ENCODE data around the gene SUPT20H.
"Not testable (repeated sequence)": the region's sequence is repeated elsewhere in the genome, so short reads cannot be mapped to it uniquely, and the experiment has no call there.

Gene SUPT20H

DNA sequence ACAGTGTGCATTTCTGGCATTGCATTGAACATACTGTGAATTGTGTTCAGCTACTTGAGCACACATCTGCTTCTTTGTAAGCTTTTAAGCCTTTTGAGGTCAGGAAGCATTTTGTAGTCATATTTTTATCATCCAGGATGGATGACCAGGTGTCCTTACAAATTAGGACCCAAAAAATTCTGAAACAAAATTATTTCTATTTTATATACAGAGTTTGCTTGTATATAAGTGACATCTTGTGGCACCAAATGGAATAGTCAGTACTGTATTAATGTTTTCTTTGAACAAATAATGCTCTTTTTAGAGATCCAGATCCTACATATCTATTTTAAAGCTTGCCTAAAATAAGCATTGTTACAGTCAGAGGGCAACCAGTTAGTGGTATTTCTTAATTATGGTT, 9.5 kb upstream of the SUPT20H start:
- DNase-seq = no peak

DNA sequence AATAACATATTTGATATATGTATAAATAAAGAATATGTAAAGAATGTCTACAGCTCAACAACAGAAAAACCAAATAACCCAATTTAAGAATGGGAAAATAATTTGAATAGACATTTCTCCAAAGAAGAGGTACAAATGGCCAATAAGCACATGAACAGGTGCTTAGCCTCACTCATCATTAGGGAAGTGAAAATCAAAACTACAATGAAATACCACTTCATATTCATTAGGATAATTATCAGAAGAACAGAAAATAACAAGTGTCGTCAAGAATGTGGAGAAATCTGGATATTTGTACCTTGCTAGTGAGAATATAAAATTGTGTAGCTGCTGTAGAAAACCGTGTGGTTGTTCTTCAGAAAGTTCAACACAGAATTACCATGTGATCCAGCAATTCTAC, 8.4 kb upstream of the SUPT20H start:
- no peak for DNase-seq

DNA sequence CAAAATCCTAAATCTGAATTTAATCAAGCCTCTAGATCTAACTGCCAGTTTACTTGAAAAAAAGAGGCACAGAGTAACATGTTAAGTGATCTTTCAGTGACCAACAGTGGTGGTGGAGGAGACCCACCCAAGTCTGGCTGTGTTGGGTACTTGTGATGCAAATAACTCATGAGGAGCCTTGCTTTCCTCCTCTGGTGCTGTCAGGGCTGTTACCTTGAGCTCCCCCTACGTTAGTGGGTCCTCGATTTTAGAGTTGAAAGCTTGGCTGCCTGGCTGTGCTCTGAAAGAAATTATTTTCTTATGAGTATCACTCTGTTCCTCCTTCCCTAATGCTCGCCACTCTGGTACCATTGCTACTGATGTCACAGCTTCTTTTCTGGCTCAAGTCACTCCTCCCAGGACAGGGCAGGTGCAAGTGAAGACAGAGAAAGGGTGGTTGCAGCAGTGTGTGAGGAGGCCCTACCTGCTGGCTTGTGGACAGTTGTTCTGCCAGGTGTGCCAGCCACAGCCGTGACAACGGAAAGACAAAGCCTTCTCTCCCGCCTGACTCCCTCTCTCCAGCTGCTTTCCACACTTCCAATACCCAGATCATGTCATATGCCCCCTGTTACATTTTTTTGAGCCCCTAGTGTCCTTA, 6.5 kb upstream of the SUPT20H start:
- no peak for DNase-seq

DNA sequence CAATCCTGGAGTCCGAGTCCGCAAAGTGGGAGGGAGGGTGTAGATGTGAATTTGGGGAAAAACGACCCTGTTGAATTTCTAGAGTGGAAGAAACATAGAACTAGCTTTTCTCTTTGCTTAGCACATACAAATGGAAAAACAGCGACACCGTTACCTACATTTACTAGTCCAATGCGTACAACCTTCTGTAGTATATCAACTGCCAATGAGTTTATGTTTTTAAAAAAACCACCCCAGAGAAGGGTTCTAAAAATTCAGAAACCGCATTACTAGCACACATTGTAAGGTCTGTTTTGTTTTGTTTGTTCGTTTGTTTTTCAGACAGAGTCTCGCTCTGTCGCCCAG, 332 bp upstream of the SUPT20H start:
- DNase-seq = no peak

DNA sequence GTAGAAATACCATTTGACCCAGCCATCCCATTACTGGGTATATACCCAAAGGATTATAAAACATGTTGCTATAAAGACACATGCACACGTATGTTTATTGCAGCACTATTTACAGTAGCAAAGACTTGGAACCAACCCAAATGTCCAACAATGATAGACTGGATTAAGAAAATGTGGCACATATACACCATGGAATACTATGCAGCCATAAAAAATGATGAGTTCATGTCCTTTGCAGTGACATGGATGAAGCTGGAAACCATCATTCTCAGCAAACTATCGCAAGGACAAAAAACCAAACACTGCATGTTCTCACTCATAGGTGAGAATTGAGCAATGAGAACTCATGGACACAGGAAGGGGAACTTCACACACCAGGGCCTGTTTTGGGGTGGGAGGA, 3.3 kb downstream of the SUPT20H start:
- DNase-seq = not testable (repeated sequence)

DNA sequence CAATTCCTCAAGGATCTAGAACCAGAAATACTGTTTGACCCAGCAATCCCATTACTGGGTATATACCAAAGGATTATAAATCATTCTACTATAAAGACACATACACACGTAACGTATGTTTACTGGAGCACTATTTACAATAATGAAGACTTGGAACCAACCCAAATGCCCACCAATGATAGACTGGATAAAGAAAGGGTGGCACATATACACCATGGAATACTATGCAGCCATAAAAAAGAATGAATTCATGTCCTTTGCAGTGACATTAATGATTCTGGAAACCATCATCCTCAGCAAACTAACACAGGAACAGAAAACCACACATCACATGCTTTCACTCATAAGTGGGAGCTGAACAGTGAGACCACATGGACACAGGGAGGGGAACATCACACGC, 6.4 kb downstream of the SUPT20H start:
- DNase-seq = not testable (repeated sequence)

DNA sequence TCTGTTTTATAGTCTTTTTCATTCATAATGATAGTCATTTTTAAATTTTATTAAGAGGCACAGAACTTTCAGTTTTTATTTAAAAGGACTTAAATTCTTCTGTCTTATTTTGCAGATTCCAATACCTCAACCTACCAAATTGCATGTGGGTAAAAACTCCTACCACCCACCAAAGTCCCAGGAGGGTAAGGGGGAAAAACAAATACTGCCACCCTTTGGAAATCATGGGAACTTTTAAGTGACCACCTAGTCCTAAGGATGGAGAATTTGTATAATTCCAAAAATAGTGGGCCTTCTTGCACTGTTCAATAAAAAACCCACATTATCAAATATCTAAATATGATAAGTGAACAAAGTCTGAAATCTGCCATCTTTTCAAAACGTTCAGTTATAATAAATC, 9.7 kb downstream of the SUPT20H start:
- DNase-seq = no peak

DNA sequence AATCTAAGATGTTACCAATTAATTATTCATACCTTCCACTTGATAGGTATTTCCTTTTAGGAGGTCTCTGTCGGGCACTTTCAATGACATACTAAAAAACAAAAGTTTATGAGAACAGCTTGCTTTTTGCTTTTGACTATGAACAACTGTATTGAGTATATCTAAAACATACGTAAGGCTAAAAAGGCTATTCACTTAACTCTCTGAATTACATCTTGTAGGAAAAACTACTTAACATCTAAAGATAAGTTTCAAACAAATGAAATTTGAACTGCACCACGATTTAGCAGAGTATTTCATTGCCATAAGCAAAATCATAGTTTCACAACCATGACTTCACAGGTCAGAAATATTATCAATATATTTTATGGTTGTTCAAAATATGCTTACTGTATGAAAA, 11.6 kb downstream of the SUPT20H start:
- DNase-seq = no peak

DNA sequence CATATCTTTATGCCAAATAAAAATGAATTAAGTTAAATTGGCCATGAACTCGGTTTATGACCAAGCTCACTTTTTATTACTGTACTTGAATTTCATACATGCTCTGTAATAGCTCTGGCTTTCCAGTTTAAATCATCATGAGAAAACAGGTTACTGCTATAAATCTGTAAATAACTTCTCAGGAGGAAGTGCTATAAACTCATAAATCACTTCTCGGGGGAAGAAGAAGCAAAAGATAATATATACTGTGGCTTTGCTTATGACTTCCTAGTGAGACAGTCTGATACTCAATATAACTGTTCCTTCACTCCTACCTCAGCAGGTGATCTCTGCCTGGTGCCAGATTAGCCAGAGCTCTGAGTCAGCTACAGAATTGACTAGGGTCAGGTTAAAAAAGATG, 12.5 kb downstream of the SUPT20H start:
- DNase-seq = no peak

DNA sequence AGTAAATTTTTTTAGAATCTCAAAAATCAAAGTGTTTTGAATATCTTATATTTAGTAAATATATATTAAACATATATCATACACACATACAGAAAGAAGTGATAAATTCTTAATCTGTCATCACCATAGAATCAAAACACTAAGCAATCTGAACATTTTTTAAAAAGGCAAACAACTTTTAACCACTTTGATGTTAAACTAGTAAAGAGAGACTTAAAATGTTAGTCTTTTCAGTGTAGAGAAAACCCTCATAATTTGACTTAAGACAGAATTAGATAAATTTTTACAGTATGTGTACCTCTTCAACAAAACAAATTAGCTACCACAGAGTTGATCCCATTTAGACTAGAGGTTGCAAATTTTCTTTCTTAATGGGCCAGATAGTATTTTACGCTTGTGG, 13.4 kb downstream of the SUPT20H start:
- no peak for DNase-seq

DNA sequence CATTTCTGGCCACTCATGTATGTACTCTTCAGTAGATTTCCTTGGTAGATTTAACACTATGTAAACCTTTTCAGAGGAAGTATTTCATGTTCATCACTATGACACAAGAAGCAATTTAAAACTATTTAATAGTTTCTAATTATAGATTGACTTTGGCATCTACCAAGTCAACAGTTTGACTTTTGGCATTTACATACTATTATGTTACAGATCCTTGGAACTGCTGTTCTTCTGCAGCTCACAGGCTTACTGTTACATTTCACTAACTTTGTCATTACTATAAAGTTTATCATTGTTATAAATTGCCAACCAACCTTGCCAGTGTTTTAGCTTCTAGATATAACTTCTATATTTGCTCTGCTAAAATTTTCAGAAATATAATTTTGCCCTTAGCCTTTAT, 18.7 kb downstream of the SUPT20H start:
- DNase-seq = no peak

DNA sequence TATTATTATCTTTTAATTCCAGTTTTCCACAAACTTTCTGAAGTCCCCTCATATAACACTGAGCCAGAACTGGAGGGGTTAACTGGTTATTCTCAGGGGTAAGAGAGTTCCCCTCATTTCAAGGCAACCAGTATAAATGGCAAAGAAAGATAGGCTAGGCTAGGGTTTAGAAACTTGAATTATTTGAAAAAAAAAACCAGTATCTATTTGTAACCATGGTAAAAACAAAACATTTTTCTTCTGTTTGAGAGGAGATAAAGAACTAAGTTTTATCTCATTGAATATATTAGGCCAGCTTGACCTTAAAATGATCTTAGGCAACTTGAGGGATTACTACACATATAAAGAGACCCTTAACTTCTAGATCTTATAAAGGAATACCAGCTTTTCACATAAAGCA, 19.6 kb downstream of the SUPT20H start:
- no peak for DNase-seq

DNA sequence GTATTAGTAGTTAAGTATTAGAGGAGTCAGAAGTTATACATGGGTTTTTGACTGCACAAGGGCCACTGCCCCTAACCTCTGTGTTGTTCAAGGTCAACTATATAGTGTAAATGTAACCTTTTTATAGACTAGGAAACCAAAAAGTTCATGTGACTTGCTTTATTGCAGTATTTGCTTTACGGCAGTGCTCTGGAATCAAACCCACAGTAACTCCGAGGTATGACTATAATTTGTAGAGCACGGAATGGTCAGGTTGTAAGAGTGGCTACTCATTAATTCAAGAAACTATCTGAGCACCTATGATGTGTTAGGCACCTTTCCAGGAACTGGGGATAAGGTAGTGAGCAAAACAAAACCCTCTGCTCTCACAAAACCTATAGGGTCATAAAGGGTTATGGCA, 22.2 kb downstream of the SUPT20H start:
- no peak for DNase-seq

DNA sequence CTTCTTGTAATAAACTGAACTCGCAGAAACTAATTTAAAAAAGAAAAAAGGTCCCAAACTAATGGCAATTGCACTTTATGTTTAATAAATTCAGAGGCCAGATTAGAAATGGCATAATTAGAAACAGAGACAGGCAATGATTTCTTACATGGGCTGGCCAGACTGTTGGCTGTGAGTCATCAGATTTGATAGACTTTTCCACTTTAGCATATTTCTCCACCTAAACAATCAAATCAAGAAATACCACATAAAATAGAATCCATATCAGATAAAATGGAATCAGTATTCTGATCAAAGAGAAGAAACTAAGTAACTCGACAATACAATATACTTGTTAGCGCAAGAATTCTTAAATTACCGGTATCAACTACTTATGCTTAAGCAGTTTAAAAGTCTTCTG, 29.9 kb downstream of the SUPT20H start:
- DNase-seq = no peak

DNA sequence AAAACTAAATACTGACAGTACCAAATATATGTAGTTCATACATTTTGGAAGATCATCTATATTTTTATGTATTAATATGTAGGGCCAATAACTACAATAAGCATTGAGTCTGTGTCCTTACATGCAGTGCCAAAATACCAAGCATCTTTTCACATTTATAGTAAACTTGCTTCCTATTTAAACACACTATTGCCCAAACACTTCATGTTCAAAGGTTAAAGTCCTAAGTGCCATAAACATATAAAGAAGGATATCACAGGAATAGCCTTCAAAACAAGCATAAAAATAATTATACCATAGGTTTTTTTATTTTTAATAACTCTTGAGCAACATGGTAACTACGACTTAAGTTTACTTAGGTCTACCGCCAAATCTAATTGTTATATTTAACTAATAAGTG, 31.8 kb downstream of the SUPT20H start:
- DNase-seq = no peak

DNA sequence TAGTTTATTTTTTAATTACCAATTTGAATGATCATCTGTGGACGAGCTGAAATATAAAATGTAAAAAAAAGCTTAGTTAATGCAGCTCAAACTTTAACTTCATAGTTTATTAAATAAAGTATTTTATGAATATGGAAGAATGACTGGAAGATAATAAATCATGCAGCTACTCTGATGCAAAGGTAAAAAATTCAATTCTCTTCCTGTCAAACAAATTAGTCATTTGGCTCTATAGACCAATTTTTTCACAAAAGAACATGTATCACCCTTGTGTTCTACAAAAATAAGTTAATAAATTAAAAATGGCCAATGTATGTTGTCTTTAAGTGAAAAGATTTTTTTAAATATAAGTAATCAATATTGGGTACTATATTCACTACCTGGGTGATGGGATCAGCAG, 32.7 kb downstream of the SUPT20H start:
- no peak for DNase-seq

DNA sequence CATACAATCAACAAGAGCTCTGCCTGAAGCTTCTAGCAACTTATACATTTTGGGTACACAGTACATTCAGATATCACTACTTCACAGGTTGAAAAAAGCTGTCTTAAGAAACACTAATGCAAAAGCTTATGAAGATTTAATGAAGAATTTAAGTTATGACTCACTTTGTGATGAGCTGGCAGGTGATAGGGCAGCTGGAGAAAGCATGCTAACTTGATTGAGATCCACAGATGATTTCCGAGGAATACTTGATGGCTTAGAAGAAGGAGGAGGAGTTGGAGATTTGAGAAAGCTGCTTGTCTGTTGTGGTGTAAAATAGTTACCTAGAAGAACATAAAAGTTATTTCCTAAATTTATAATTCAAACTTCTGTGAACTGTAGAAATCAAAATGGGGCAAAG, 35.6 kb downstream of the SUPT20H start:
- no peak for DNase-seq

DNA sequence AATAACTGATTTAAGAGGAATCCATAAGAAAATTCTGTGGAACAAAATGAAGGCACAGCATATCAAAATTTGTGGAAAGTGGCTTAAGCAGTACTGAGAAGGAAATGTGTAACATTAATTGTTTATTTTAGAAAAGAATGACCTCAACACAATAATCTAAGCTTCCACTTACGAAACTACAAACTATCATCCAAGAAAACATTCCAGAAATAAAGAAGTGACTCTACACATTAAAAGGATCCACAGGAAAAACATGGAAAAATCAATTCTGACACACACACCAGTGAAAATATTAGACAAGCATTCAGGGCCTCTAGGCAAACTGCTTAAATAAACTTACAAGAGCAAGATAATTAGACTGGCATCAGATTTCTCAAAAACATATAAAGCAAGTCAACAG, 44.9 kb downstream of the SUPT20H start:
- no peak for DNase-seq

DNA sequence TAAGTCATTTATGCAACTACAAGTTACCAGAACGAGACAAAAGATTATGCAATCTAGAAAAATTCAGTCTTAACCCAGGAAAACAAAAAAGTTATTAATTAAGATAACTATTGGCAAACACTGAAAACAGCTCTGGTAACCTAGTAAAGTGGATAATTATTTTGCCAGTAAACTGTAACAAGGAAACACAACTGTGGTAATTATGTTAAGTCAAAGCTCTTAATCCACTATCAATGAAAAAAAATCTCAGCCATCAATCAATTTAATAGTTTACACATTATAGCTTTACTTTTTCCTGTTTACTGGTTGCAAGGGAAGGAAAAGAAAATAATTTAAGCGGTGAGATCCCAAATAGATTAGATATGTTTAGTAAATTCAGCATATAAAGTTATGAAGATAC, 47.7 kb downstream of the SUPT20H start:
- DNase-seq = no peak

DNA sequence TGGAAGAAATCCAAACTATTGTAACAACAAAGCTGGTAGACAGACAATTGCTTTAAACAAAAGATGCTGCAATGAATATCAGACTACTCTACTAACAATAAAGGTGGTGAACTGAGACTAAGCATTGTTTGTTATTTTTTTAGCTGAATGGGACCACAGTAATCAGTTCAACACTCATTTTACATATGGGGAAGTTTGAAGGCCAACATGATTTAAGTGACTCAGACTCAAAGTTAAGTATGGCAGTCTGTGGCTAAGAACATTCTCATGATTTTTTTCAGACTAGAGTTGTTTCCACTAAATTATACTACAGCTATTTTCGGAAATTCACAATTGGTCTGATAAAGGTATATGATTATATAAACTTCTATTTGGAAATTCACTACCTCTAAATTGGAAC, 48.5 kb downstream of the SUPT20H start:
- no peak for DNase-seq

DNA sequence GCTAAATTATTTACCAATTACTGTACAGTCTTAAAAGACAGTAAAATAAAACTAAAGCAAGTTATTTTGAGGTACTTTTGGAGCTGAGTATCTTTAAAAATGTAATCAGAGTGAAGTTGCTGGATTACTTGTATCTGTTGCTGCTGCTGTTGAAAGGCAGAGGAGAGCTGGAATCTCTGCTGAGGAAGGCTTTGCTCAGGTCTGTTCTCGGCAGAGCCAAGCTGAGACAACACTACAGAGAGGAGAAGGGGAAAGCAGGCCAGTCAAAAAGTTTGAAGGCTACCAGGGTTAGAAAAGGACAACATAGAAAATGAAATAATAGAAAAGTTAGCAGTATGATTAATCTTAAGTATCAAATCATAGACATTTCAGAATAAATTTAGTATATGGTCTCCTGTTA, 49.1 kb downstream of the SUPT20H start:
- no peak for DNase-seq

DNA sequence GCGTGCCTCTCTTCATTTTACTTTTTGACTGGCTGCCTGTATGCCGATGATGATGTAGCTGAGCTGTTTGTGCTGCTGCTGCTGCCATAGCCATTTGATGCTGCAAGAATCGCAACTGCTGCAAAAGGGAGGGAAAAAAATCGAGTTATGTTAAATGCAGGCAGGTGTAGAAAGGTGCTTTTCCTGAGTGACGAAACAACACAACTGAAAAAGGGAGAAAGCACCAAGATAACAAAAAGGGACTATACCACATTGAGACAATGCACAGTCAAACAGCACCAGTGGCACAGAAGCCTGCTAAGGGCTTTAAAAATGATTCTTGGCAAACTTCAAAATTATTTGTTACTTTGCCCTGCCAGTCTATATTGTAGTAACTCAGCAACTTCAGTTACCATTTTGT, 49.8 kb downstream of the SUPT20H start:
- no peak for DNase-seq

DNA sequence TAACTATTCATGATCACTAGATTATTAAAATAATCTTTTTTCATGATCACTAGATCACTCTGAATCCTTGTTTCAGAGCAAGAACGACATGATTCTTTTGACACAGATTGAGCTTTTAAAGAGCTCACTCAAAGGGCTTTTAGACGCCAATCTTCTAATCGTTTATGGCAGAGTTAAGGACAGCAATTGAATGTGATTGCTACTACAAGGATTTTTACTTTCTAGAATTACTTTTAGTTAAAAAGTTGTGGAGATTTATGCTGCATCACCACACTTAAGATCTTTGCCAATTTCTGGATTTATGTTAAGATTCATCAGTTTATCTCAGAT, 57.6 kb downstream of the SUPT20H start:
- no peak for DNase-seq

DNA sequence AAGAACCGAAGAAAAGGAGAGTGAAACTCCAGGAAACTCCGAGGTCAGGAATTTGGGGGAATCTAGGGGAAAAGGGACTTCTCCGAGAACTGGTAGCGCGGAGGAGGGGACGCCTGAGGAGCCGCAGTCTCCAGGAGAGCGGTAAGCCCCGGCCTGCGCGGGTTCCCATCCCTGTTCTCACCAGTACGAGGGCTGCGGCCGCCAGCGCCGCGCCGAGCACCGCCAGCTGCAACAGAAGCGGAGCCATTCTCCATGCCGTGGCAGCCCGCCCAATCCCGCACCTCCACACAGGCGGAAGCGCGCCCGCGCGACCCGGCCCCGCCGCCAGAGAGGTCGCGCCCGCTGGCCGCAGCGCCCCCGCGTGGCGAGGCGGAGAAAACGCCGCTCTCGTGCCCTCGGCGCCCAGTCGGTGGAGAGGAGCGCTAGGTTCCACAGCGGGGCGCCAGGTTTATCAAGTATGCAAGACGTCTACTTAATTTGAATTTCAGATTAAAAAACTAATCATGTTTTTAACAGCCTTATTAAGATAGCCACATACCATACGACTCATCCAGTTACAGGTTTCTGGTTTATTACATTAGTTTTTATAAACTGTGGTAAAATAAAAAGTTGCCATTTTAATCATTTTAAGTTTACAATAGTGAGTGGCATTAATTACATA, 60.3 kb downstream of the SUPT20H start, which contains the start of gene ALG5:
TSS of gene ALG5 (minus strand) at position 287 of the 661 bp plus-strand sequence. CDS start at position 247, 40 bp downstream.
- no peak for DNase-seq

DNA sequence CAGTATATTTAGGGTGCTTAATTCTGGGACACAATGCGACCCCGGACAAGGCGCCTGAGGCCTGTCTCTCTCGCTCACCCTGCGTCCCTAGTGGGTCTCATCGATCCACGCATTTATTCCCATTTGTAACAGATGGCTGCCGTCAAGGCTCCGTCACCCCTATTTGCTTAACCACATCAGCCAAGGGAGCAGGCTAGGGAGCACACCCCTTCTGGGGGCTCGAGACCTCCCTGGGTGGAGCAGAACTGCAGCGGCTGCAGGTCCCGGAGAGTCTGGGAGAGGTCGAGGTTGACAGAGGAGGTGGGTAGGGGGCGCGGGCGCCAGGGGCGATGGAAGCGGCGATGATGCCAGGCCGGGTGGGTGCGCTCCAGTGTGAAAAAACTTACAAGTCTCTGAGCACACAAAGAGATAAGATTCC, 60.9 kb downstream of the SUPT20H start:
- DNase-seq = no peak
